Measurements from ENCODE around the gene ERGIC1.
"Not testable (repeated sequence)": the region's sequence is repeated elsewhere in the genome, so short reads cannot be mapped to it uniquely, and the experiment has no call there.

The ERGIC1 gene

GRCh38 chr5:172858990-172859811 lies 25.1 kb downstream of the ERGIC1 start:
- Histone ChIP-seq H3K27me3 (ENCODE audit: control insufficient read depth, insufficient read depth, low read length) (no peaks in the 10 kb centered on the region), H3K4me1 (ENCODE audit: control insufficient read depth, insufficient read depth, low read length) (peaks cover 44% of the 10 kb centered on the region), H3K27ac (ENCODE audit: low read depth, low read length) (peak overlapping the region; percentile 86), H3K9ac (ENCODE audit: low read length) (no peak overlapping the region), H3K4me3 (ENCODE audit: low read length) (no peak overlapping the region), H3K36me3 (ENCODE audit: control insufficient read depth, insufficient read depth, low read length) (no peaks in the 10 kb centered on the region)

GRCh38 chr5:172859966-172860365 lies 25.9 kb downstream of the ERGIC1 start:
- peaks cover 41% of the 10 kb centered on the region for H3K4me1 ChIP-seq (ENCODE audit: control insufficient read depth, insufficient read depth, low read length)
- no peaks in the 10 kb centered on the region for H3K36me3 ChIP-seq (ENCODE audit: control insufficient read depth, insufficient read depth, low read length)
- peak overlapping the region; percentile 43 for H3K4me3 ChIP-seq (ENCODE audit: low read length)
- no peaks in the 10 kb centered on the region for H3K27me3 ChIP-seq (ENCODE audit: control insufficient read depth, insufficient read depth, low read length)
- peak overlapping the region; percentile 86 for H3K27ac ChIP-seq (ENCODE audit: low read depth, low read length)
- no peak overlapping the region for H3K9ac ChIP-seq (ENCODE audit: low read length)

GRCh38 chr5:172860520-172861443 lies 26.7 kb downstream of the ERGIC1 start:
- Histone ChIP-seq H3K4me1 (ENCODE audit: control insufficient read depth, insufficient read depth, low read length) (peaks cover 33% of the 10 kb centered on the region), H3K27ac (ENCODE audit: low read depth, low read length) (peak overlapping the region; percentile 86), H3K4me3 (ENCODE audit: low read length) (peak overlapping the region; percentile 43), H3K9ac (ENCODE audit: low read length) (no peak overlapping the region), H3K36me3 (ENCODE audit: control insufficient read depth, insufficient read depth, low read length) (no peaks in the 10 kb centered on the region), H3K27me3 (ENCODE audit: control insufficient read depth, insufficient read depth, low read length) (no peaks in the 10 kb centered on the region)

GRCh38 chr5:172861461-172861860 lies 27.4 kb downstream of the ERGIC1 start:
- H3K27ac ChIP-seq (ENCODE audit: low read depth, low read length) = peak overlapping the region; percentile 86
- H3K4me3 ChIP-seq (ENCODE audit: low read length) = peak overlapping the region; percentile 17
- peaks cover 33% of the 10 kb centered on the region for H3K4me1 ChIP-seq (ENCODE audit: control insufficient read depth, insufficient read depth, low read length)
- no peaks in the 10 kb centered on the region for H3K27me3 ChIP-seq (ENCODE audit: control insufficient read depth, insufficient read depth, low read length)
- H3K9ac ChIP-seq (ENCODE audit: low read length) = no peak overlapping the region
- H3K36me3 ChIP-seq (ENCODE audit: control insufficient read depth, insufficient read depth, low read length) = no peaks in the 10 kb centered on the region

- H3K36me3 ChIP-seq (ENCODE audit: control insufficient read depth, insufficient read depth, low read length) = no peaks in the 10 kb centered on the region
- H3K9ac ChIP-seq (ENCODE audit: low read length) = no peak overlapping the region
- H3K27me3 ChIP-seq (ENCODE audit: control insufficient read depth, insufficient read depth, low read length) = no peaks in the 10 kb centered on the region
- H3K4me1 ChIP-seq (ENCODE audit: control insufficient read depth, insufficient read depth, low read length) = peaks cover 39% of the 10 kb centered on the region
- no peak overlapping the region for H3K27ac ChIP-seq (ENCODE audit: low read depth, low read length)
- no peak overlapping the region for H3K4me3 ChIP-seq (ENCODE audit: low read length)
Observed at GRCh38 chr5:172862165-172862801, 28.2 kb downstream of the ERGIC1 start.

- not testable (repeated sequence) for H3K27ac ChIP-seq (ENCODE audit: low read depth, low read length); H3K4me3 ChIP-seq (ENCODE audit: low read length); H3K9ac ChIP-seq (ENCODE audit: low read length); H3K27me3 ChIP-seq (ENCODE audit: control insufficient read depth, insufficient read depth, low read length); H3K36me3 ChIP-seq (ENCODE audit: control insufficient read depth, insufficient read depth, low read length)
- peaks cover 51% of the 10 kb centered on the region for H3K4me1 ChIP-seq (ENCODE audit: control insufficient read depth, insufficient read depth, low read length)
Observed at GRCh38 chr5:172864171-172864570, 30.1 kb downstream of the ERGIC1 start.

- peaks cover 51% of the 10 kb centered on the region for H3K4me1 ChIP-seq (ENCODE audit: control insufficient read depth, insufficient read depth, low read length)
- no peak overlapping the region for H3K9ac ChIP-seq (ENCODE audit: low read length)
- no peaks in the 10 kb centered on the region for H3K36me3 ChIP-seq (ENCODE audit: control insufficient read depth, insufficient read depth, low read length)
- H3K4me3 ChIP-seq (ENCODE audit: low read length) = no peak overlapping the region
- H3K27me3 ChIP-seq (ENCODE audit: control insufficient read depth, insufficient read depth, low read length) = no peaks in the 10 kb centered on the region
- H3K27ac ChIP-seq (ENCODE audit: low read depth, low read length) = no peak overlapping the region
Observed at GRCh38 chr5:172864747-172865146, 30.7 kb downstream of the ERGIC1 start.

- no peak overlapping the region for H3K4me3 ChIP-seq (ENCODE audit: low read length)
- H3K27ac ChIP-seq (ENCODE audit: low read depth, low read length) = peak overlapping the region; percentile 56
- H3K36me3 ChIP-seq (ENCODE audit: control insufficient read depth, insufficient read depth, low read length) = no peaks in the 10 kb centered on the region
- H3K4me1 ChIP-seq (ENCODE audit: control insufficient read depth, insufficient read depth, low read length) = peaks cover 50% of the 10 kb centered on the region
- no peak overlapping the region for H3K9ac ChIP-seq (ENCODE audit: low read length)
- no peaks in the 10 kb centered on the region for H3K27me3 ChIP-seq (ENCODE audit: control insufficient read depth, insufficient read depth, low read length)
Observed at GRCh38 chr5:172866378-172866777, 32.3 kb downstream of the ERGIC1 start.

- Histone ChIP-seq H3K36me3 (ENCODE audit: control insufficient read depth, insufficient read depth, low read length) (no peaks in the 10 kb centered on the region), H3K9ac (ENCODE audit: low read length) (no peak overlapping the region), H3K27me3 (ENCODE audit: control insufficient read depth, insufficient read depth, low read length) (no peaks in the 10 kb centered on the region), H3K4me1 (ENCODE audit: control insufficient read depth, insufficient read depth, low read length) (peaks cover 54% of the 10 kb centered on the region), H3K27ac (ENCODE audit: low read depth, low read length) (peak overlapping the region; percentile 74), H3K4me3 (ENCODE audit: low read length) (no peak overlapping the region)
Observed at GRCh38 chr5:172866802-172867748, 33.0 kb downstream of the ERGIC1 start.

- Histone ChIP-seq H3K4me3 (ENCODE audit: low read length) (no peak overlapping the region), H3K36me3 (ENCODE audit: control insufficient read depth, insufficient read depth, low read length) (no peaks in the 10 kb centered on the region), H3K4me1 (ENCODE audit: control insufficient read depth, insufficient read depth, low read length) (peaks cover 58% of the 10 kb centered on the region), H3K9ac (ENCODE audit: low read length) (no peak overlapping the region), H3K27ac (ENCODE audit: low read depth, low read length) (peak overlapping the region; percentile 74), H3K27me3 (ENCODE audit: control insufficient read depth, insufficient read depth, low read length) (no peaks in the 10 kb centered on the region)
Observed at GRCh38 chr5:172867761-172868435, 33.8 kb downstream of the ERGIC1 start.

- no peaks in the 10 kb centered on the region for H3K36me3 ChIP-seq (ENCODE audit: control insufficient read depth, insufficient read depth, low read length)
- no peaks in the 10 kb centered on the region for H3K27me3 ChIP-seq (ENCODE audit: control insufficient read depth, insufficient read depth, low read length)
- peaks cover 62% of the 10 kb centered on the region for H3K4me1 ChIP-seq (ENCODE audit: control insufficient read depth, insufficient read depth, low read length)
- H3K4me3 ChIP-seq (ENCODE audit: low read length) = no peak overlapping the region
- H3K9ac ChIP-seq (ENCODE audit: low read length) = no peak overlapping the region
- H3K27ac ChIP-seq (ENCODE audit: low read depth, low read length) = peak overlapping the region; percentile 74
Observed at GRCh38 chr5:172868436-172868923, 34.4 kb downstream of the ERGIC1 start.

All from rectal smooth muscle tissue (tissue), 1 donor.